Activated CD4-positive, alpha-beta T cell treated with anti-CD3 and anti-CD28 coated beads for 4 hours (primary cell): ENCODE data around the gene ADAMTS9.

Experiments
- DNase-seq, 2 donors: peaks; one replicate each; pipeline ENCODE4 v3.0.0-alpha.2; 2020

The ADAMTS9 gene

GRCh38 chr3:64483467-64483866, 204.3 kb downstream of the ADAMTS9 start:
- no peak for DNase-seq

- no peak for DNase-seq
Observed at GRCh38 chr3:64475037-64475436, 212.8 kb downstream of the ADAMTS9 start.

GRCh38 chr3:64473466-64473865, 214.3 kb downstream of the ADAMTS9 start:
- DNase-seq = no peak

GRCh38 chr3:64470436-64470835, 217.4 kb downstream of the ADAMTS9 start:
- no peak for DNase-seq

GRCh38 chr3:64467255-64467944, 220.4 kb downstream of the ADAMTS9 start:
- DNase-seq = no peak
